Measurements from ENCODE around the gene PCDHGC5.

PCDHGC5 gene

GRCh38 chr5:141534492-141535213 is 45.8 kb downstream of the PCDHGC5 start:
- no peak for DNase-seq
